HAP-1 (cell line): Measurements from ENCODE around the gene RNF149.
A peak's percentile ranks its signal among the peaks of the same experiment; 100 is the strongest.

Experiments used
- DNase-seq, 2 experiments: peaks; one replicate each; pipeline ENCODE4 v3.0.0-alpha.2; 2016 to 2020; ENCODE audit warnings: low spot score in 2 of 2
- H3K27me3 ChIP-seq: fragments of 250-450 bp; sonication (Bioruptor Pico); 2 replicates; pipeline ENCODE4 v1.5.1; 2020; ENCODE audit warnings: low read depth, mild to moderate bottlenecking, moderate library complexity
- H3K36me3 ChIP-seq: fragments of 250-450 bp; sonication (Bioruptor Pico); replicated peaks from 2 replicates; pipeline ENCODE4 v1.5.1; 2020; ENCODE audit warnings: mild to moderate bottlenecking
- H3K4me1 ChIP-seq: fragments of 250-450 bp; sonication (Bioruptor Pico); 2 replicates; pipeline ENCODE4 v1.5.1; 2020; ENCODE audit warnings: mild to moderate bottlenecking
- H3K4me3 ChIP-seq: fragments of 250-450 bp; sonication (Bioruptor Pico); 2 replicates; pipeline ENCODE4 v1.5.1; 2020; ENCODE audit warnings: mild to moderate bottlenecking, moderate library complexity
- H3K9me3 ChIP-seq: fragments of 250-450 bp; sonication (Bioruptor Pico); 2 replicates; pipeline ENCODE4 v1.5.1; 2020; ENCODE audit warnings: mild to moderate bottlenecking, moderate library complexity
- in situ Hi-C: fragments of 300-500 bp; cut with MboI; formaldehyde crosslinking; loops from 3 replicates; pipeline ENCODE4 v1.14.3; 2020; ENCODE audit warnings: low sequenced_read_pairs, inconsistent platforms, mixed read lengths

RNF149 gene

GRCh38 chr2:101273056-101273455 lies 35.4 kb downstream of the RNF149 start:
- H3K36me3 ChIP-seq: peaks cover 60% of the 10 kb centered on the region
- H3K4me3 ChIP-seq: no peak overlapping the region
- H3K27me3 ChIP-seq: no peaks in the 10 kb centered on the region
- no peaks in the 10 kb centered on the region for H3K9me3 ChIP-seq
- no peak for DNase-seq
- in situ Hi-C loops: no loop called here
- no peaks in the 10 kb centered on the region for H3K4me1 ChIP-seq

- no peaks in the 10 kb centered on the region for H3K4me1 ChIP-seq
- no peak for DNase-seq
- no peak overlapping the region for H3K4me3 ChIP-seq
- in situ Hi-C loops: no loop called here
- no peaks in the 10 kb centered on the region for H3K9me3 ChIP-seq
- peaks cover 62% of the 10 kb centered on the region for H3K36me3 ChIP-seq
- H3K27me3 ChIP-seq: no peaks in the 10 kb centered on the region
These were observed 36.3 kb downstream of the RNF149 start for GRCh38 chr2:101272045-101272784.

GRCh38 chr2:101270700-101271259 lies 37.7 kb downstream of the RNF149 start:
- Histone ChIP-seq H3K36me3 (peaks cover 58% of the 10 kb centered on the region), H3K4me1 (no peaks in the 10 kb centered on the region), H3K27me3 (no peaks in the 10 kb centered on the region), H3K9me3 (no peaks in the 10 kb centered on the region), H3K4me3 (no peak overlapping the region)
- in situ Hi-C loops: no loop called here
- no peak for DNase-seq

- H3K4me3 ChIP-seq: no peak overlapping the region
- no peaks in the 10 kb centered on the region for H3K27me3 ChIP-seq
- no peaks in the 10 kb centered on the region for H3K4me1 ChIP-seq
- H3K36me3 ChIP-seq: peaks cover 84% of the 10 kb centered on the region
- no peaks in the 10 kb centered on the region for H3K9me3 ChIP-seq
- in situ Hi-C loops: no loop called here
- DNase-seq: no peak
These were observed 40.5 kb downstream of the RNF149 start for GRCh38 chr2:101267671-101268656.

- Histone ChIP-seq H3K36me3 (peaks cover 75% of the 10 kb centered on the region), H3K9me3 (no peaks in the 10 kb centered on the region), H3K27me3 (no peaks in the 10 kb centered on the region), H3K4me1 (no peaks in the 10 kb centered on the region), H3K4me3 (no peak overlapping the region)
- no peak for DNase-seq
- in situ Hi-C loops: no loop called here
These were observed 42.5 kb downstream of the RNF149 start for GRCh38 chr2:101265893-101266499.

- no peaks in the 10 kb centered on the region for H3K4me1 ChIP-seq
- no peaks in the 10 kb centered on the region for H3K27me3 ChIP-seq
- in situ Hi-C loops: no loop called here
- no peak overlapping the region for H3K4me3 ChIP-seq
- H3K36me3 ChIP-seq: peaks cover 63% of the 10 kb centered on the region
- no peaks in the 10 kb centered on the region for H3K9me3 ChIP-seq
- DNase-seq: no peak
These were observed 44.1 kb downstream of the RNF149 start for GRCh38 chr2:101264360-101264939.

- no peaks in the 10 kb centered on the region for H3K4me1 ChIP-seq
- no peaks in the 10 kb centered on the region for H3K27me3 ChIP-seq
- in situ Hi-C loops: no loop called here
- no peak for DNase-seq
- H3K36me3 ChIP-seq: peaks cover 60% of the 10 kb centered on the region
- H3K9me3 ChIP-seq: no peaks in the 10 kb centered on the region
- no peak overlapping the region for H3K4me3 ChIP-seq
These were observed 45.1 kb downstream of the RNF149 start for GRCh38 chr2:101263377-101263800.

- in situ Hi-C loops: no loop called here
- H3K9me3 ChIP-seq: no peaks in the 10 kb centered on the region
- H3K4me3 ChIP-seq: no peak overlapping the region
- H3K4me1 ChIP-seq: no peaks in the 10 kb centered on the region
- H3K36me3 ChIP-seq: peaks cover 55% of the 10 kb centered on the region
- H3K27me3 ChIP-seq: no peaks in the 10 kb centered on the region
- no peak for DNase-seq
These were observed 46.4 kb downstream of the RNF149 start for GRCh38 chr2:101262142-101262541.

GRCh38 chr2:101258804-101259203 lies 49.7 kb downstream of the RNF149 start:
- Histone ChIP-seq H3K27me3 (no peaks in the 10 kb centered on the region), H3K9me3 (no peaks in the 10 kb centered on the region), H3K4me3 (no peak overlapping the region), H3K4me1 (peaks cover 11% of the 10 kb centered on the region), H3K36me3 (peaks cover 33% of the 10 kb centered on the region)
- in situ Hi-C loops: no loop called here
- no peak for DNase-seq

GRCh38 chr2:101256316-101256715 lies 52.2 kb downstream of the RNF149 start:
- Histone ChIP-seq H3K4me1 (peaks cover 11% of the 10 kb centered on the region), H3K36me3 (peaks cover 22% of the 10 kb centered on the region), H3K4me3 (no peak overlapping the region), H3K9me3 (no peaks in the 10 kb centered on the region), H3K27me3 (no peaks in the 10 kb centered on the region)
- in situ Hi-C loops: no loop called here
- no peak for DNase-seq

- peaks cover 11% of the 10 kb centered on the region for H3K4me1 ChIP-seq
- in situ Hi-C loops: no loop called here
These were observed 53.0 kb downstream of the RNF149 start for GRCh38 chr2:101255501-101255900.

GRCh38 chr2:101253703-101254450 lies 54.6 kb downstream of the RNF149 start:
- no peak for DNase-seq
- H3K4me1 ChIP-seq: peaks cover 11% of the 10 kb centered on the region
- no peaks in the 10 kb centered on the region for H3K27me3 ChIP-seq
- in situ Hi-C loops: no loop called here
- H3K9me3 ChIP-seq: no peaks in the 10 kb centered on the region
- peaks cover 13% of the 10 kb centered on the region for H3K36me3 ChIP-seq
- H3K4me3 ChIP-seq: peak overlapping the region; percentile 75

More at GRCh38 chr2:101255501-101255900, 53.0 kb downstream of the RNF149 start:
- DNase-seq: no peak
- H3K9me3 ChIP-seq: no peaks in the 10 kb centered on the region
- peaks cover 22% of the 10 kb centered on the region for H3K36me3 ChIP-seq
- no peaks in the 10 kb centered on the region for H3K27me3 ChIP-seq
- no peak overlapping the region for H3K4me3 ChIP-seq
